Kidney glomerular epithelial cell (primary cell): ENCODE data around the gene MIA2.
A peak's percentile ranks its signal among the peaks of the same experiment; 100 is the strongest.

Source experiments
- DNase-seq: peaks from one replicate; lab custom pipeline; 2025; lab: John Stamatoyannopoulos, UW

MIA2 gene

DNA sequence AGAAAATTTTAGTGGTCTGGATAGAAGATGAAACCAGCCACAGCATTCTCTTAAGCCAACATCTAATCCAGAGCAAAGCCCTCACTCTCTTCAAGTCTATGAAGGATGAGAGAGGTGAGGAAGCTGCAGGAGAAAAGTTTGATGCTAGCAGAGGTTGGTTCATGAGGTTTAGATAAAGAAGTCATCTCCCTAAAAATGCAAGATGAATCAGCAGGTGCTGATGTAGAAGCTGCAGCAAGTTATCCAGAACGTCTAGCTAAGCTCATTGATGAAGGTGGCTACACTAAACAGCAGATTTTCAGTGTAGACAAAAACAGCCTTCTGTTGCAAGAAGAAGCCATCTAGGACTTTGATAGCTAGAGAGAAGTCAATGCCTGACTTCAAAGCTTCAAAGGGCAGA lies 150.0 kb downstream of the MIA2 start:
- DNase-seq = no peak

DNA sequence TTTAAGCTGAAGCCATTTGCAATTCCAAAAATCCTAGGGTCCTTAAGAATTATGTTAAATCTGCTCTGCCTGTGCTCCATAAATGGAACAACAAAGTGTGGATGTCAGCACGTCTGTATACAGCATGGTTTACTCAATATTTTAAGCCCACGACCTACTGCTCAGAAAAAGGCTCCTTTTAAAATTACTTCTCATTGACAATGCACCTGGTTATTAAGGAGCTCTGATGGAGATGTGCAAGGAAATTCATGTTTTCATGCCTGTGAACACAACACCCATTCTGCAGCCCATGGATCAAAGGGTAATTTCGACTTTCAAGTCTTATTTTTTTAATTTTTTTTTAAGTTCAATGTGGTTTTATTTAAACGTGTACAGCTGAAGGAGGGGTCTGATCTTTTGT lies 150.5 kb downstream of the MIA2 start:
- no peak for DNase-seq

DNA sequence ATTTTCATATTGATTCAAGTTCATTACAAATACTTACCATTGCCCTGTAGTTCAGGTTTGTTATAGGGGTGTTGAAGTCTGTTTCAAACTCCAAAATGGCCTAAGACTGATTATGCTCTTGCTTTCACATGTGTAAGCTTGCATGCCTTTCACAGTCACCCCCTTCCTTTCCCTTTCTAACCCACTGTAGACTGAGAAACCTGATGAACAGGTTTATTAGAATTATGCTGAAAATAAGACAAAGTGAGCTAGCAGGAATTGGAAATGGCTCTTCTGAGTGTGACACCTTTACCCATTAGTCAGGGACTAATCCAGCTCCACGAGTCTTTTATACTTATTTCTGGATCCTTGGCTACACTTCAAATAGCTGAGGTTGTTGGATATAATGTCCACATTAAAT lies 159.6 kb downstream of the MIA2 start:
- DNase-seq = no peak

DNA sequence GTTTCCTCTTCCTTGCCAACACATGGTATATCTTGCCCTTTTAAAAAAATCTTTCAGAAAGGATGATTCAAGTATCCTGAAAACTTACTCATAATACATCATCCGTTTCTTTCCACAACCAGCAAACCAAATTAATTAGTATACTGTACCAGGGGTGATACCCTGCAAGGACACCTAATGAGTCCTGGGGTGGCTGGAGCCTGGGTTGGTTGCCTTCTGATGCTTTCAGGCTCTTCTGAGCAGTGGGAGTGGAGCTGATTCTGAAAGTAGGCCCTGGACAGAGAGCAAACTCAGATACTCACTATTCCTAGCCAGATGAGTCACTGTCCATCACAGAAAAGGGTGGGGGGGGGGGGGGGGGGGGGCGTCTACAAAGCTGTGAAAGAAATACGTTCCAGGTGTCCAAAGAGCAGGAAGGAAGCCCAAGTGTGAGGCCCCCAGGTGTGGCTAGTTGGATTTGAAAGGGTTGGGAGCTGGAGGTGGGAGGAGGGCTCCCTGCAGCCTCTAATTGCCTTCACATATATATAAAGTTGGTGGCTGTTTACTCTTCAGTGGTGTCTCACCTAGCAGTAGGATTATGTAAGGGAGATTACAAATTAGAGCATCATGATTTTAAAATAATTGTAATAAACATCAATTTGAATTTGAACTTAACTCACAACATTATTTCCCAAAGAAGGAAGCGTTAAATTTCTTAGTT lies 162.0 kb downstream of the MIA2 start:
- no peak for DNase-seq

DNA sequence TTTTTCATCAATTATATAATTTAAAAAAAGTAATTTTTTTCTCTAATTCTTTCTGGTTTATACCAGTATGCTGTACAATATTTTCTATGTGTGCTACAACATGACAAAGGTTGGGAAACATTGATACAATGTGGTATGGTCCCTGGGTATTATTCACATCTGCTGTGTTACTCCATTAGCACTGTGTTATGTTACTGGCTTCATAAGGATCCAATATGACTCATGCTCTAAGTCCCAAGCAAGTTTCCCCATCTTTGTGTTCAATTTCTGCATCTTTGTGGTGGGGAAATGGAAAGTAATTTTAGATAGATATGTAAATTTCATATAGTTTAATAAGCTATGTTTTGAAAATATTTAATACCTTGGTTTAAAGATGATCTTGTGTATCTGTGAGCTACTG lies 162.7 kb downstream of the MIA2 start:
- DNase-seq = no peak

DNA sequence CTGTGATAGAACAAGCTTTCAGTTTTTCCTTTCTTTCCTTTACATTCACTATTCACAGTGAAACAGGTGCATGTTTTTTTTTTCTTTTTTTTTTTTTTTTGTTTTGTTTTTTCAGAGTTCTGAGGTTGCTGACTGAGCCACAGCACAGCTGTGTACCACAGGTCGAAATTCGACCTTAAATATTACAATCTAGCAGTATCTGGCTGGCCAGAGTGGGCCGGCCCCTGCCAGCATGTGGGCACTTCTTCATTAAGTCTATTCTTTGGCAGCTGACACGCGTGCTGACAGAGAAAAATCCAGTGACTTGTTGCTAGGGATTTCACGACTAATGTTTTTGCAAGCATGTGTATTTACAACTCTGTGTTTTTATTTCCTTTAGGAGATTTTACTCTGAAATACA lies 164.7 kb downstream of the MIA2 start:
- DNase-seq = no peak

DNA sequence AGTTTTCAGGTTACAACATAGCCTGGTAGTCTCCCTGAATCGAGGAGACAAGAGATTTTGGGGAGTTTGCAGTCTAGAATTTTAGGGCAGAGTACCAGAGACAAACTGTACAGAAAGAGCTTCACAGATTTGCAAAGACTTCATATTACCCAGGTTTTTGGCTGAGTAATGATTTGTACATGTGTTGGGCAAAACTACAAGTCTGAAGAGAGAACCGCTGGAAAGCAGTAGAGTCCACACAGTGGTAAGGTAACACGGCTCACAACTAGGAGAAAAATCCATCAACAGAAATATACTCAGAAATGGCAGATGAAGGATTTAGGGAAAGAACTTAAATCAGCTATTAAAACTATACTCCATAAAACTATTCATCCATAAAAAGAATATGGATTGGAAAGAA lies 172.8 kb downstream of the MIA2 start:
- DNase-seq = no peak

DNA sequence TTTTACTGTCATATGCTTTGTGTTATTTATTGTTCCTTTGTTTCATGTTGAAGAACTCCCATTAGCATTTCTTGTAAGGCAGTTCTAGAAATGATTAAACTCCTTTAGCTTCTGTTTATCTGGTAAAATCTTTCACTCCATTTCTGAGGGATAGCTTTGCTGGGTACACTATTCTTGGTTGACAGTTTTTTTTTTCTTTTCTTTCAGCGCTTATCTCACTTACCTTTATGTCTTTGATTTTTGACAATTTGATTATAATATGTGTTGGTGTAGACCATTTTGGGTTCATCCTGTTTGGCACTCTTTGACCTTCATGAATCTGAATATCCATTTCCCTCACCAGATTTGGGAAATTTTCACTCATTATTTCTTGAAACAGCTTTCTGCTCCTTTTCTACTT lies 182.4 kb downstream of the MIA2 start:
- no peak for DNase-seq

DNA sequence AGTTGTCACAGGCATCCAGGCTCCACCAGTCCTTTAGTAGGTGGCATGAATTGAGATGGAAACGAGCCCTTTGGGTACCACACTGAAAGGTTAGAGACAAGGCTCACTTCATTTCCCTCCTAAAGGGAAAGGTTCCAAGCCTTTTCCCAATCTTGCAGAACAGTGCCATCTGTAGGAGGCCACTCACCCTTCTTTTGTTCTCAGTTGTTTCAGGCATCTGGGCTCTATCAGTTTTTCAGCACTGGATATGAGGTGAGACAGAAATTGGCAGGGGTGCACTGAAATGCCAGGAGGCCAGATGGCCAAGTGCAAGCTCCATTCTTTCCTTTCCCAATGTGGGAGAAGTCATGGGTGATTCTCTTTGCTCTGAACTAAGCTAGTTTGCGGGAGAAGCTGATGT lies 183.3 kb downstream of the MIA2 start:
- DNase-seq = no peak

DNA sequence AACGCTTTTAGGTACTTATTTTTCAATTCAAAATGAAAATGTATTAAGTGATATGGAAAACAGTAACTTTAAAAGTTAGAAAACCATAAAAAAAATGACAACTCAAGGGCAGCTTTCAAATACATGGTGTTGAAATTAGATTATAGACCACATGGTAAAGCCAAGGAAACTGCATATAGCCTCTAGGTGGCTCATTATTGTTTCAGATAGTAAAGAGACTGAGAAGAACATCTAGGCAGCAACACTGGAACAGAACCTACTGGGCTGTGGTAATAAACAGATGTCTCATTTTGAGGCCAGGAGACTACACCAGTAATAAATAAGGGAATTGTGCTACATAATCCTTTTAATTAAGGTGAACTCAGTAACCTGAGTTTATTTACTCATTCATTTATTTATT lies 185.6 kb downstream of the MIA2 start:
- no peak for DNase-seq

DNA sequence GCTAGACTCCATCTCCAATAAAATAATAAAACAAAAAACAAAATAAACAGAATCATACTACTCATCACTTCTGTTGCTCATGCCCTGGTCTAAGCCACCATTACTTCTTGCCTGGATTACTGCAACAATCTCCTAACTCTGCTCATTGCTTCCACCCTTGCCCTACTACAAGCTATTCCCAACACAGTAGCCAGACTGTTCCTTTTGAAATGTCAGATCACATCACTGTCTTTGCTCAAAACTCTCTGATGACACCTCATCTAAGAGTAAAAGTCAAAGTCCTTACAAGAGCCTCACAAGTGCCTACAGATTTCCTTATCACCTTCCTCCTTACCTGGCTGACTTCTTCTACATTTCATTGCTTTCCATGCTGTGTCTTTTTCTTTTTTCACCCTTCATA lies 188.5 kb downstream of the MIA2 start:
- DNase-seq = no peak

DNA sequence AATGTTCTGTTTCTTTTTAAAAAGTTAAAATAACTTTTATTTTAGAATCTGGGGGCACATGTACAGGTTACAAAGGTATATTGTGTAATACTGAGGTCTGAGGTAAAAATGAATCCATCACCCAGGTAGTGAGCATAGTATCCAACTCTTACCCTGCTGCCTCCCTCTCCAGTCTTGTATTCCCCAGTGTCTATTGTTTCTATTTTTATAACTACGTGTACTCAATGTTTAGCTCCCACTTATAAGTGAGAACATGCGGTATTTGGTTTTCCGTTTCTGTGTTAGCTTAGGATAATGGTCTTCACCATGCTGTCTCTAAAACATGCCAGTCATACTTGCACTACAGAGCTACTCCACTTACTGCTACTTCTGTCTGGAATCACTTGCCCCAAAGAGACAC lies 190.1 kb downstream of the MIA2 start:
- DNase-seq = no peak

DNA sequence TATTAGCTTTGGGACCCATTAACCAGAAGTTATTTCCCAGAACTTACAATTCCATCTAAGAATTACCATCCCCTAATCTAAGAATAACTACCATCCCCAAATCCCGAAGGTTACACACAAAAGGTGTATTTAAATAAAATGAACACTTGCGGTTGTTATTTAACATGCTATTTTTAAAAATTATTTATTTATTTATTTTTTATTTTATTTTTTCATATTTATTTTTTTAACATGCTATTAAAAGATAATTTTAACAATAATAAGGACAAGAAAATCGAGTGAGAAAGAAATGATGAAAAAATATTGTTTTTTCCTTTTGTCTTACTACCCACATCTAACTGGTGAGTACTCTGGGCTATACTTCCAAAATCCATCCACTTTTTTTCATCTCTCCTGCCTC lies 192.2 kb downstream of the MIA2 start:
- no peak for DNase-seq

DNA sequence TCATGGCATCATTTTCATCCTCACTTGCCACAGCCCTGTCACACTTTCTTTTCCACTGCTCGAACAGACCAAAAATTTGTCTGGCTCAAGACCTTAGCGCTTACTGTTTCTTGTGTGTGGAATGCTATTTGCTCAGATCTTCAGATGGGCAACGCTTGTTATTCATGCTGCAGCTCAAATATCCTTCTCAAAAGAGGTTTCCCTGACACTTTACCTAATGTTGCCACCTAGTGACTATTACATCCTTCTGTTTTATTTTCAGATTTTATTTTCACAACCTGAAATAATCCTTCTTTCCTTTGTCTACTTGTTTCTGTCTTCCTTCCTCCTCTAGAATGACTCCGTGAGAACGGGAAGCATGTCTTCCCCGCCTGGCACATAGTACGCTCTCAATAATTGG lies 192.9 kb downstream of the MIA2 start:
- peak; percentile 54 for DNase-seq

DNA sequence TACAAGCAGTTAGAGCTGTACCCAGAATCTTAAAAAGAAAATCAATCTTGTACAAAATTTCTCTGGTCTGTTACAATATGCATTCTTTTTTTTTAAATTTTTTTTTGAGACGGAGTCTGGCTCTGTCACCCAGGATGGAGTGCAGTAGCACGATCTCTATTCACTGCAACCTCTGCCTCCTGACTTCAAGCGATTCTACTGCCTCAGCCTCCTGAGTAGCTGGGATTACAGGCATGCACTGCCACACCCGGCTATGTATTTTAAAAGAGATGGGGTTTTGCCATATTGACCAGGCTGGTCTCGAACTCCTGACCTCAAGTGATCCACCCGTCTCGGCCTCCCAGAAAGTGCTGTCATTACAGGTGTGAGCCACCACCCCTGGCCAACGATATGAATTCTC lies 194.4 kb downstream of the MIA2 start:
- no peak for DNase-seq

DNA sequence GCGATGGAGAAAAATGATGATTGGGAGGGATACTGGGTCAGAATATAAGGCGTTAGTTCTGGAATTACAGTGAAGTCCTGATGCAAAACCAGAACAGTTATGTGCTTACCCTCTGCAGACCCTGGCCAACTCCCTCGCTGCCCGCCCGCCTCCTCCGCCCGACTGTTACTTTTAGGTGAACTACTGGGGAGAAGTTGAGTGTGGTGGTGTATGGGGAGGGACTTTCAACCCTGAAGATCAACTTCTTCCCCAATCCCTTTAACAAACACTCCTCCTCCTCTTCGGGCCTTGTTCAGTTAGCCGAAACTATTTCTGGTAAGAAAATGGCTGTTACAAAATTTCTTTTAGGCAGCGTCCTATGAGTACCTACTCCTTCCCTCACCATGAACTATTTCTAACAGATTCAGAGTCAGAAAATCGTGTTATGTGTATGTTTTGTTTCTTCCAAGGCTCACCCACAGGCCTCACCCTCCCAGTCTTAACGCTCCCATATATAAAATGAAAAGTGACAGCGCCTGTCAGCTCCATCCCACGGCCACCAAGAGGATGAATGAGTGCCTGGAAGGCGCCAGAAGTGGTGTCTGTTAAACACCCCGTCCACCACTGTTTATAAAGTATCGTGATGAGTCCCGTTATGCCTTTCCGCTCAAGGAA lies 197.2 kb downstream of the MIA2 start:
- peak; percentile 36 for DNase-seq

DNA sequence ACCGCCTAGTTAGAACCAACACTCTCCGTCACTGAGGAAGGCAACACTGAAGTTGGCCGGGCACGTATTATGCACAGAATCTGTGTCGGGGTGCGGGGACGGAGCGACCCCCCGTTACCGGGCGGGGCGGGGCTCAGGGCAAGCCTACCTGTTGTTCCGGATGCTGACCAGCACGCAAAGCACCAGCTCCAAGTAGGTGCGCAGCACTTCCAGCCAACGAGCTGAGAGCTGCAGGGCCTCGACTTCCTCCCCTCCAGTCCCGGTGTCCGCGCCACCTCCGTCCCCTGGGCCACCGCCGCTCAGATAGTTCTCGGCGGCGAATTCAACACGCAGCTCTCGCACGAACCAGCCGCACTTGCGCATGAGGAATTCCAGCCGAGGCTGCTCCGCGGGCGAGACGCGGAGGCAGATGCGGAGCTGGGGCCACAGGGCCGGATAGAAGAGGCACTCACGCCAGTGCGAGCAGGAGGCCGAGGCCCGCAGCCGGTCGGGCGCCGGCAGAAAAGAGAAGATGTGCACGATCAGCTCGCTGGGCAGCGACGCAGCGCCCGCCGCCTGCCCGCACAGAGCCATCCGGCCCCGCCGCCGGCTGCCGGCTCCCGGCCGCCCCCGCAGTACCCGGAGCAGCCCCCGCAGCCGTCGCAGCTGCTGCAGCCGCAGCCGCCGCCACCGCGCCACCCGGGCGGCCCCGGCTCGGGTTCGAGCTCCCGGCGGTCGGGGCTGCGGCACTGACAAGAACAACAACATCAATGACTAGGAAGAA lies 197.9 kb downstream of the MIA2 start:
- no peak for DNase-seq

DNA sequence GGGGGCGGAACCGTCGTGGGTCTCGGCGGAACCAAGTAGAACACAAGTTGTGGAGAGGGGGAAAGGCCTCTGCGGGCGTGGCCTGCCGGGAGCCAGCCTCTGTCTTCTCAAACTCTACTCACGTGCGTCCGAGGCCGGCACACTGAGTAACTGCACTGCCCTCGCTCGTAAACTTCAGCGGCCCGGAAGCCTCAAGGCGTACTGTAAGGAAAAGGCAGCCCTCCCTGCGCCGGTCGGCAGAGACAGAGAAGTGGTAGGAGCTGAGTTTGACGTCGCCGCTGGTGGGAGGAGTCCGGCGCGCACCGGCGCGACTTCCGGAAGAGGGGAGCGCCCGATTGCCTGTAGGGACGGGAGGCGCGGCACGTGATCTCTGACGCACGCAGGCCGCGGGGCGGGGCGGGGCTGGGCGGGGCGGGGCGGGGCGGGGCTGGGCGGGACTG lies 198.5 kb downstream of the MIA2 start, which contains the start of gene FBXO33:
FBXO33 (minus strand) TSS at position 255 of the 440 bp plus-strand sequence. CDS start 271 bp downstream, outside the sequence.
- peak; percentile 95 for DNase-seq

DNA sequence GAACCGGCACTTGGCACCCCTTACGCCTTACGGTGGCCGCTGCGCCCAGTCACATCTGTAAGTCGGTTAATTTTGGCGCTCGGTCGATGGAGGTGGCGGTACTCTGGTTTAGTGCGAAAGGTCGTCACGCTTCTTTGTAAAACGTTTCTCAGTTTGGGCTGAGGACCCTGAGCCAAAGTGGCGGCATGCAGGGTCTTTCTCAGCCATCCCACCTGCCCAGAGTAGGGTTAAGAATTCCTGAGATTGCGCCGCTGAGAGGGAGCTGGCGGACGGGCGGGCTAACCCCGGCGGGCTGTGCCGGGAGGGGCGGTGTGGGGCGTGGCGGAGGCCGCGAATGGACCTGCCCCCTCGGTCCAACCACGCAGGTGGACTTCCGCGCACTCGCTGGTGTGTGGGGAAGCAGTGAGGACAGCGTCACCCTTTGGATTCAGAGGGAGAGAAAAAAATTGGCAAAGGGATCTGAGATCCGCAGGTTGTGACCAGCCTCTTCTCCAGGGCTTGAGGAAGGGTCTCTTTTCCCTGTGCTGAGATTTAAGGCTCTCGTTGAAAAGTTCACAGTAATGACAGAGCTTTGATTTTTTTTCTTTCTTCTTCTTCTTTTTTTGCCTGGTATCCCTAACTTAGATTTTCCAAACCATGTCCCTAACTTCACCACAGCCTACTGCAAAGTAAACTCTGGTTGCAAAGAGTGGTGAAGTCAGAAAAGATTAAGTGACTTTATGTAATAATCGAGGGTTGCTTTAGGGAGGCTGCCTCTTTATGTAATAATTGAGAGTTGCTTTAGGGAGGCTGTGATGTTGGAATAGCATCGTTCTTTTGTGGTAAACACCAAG lies 199.1 kb downstream of the MIA2 start:
- DNase-seq = peak; percentile 88

DNA sequence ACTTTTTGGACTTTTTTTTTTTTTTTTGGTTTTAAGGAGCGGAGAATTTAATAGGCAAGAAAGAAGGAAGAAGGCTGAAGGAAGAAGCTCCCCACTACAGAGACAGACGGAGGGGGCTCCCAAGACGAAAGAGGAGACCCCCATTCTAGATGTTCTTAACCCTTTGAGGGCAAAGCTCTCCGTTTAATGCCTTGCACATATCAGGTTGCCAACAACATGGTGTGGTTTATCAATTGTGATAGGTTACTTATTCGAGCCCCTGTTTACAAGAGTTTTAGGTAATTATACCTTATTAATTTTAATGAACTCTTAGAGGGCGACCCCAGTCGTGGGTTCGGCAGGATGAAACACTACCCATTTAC lies 199.7 kb downstream of the MIA2 start:
- DNase-seq = no peak

DNA sequence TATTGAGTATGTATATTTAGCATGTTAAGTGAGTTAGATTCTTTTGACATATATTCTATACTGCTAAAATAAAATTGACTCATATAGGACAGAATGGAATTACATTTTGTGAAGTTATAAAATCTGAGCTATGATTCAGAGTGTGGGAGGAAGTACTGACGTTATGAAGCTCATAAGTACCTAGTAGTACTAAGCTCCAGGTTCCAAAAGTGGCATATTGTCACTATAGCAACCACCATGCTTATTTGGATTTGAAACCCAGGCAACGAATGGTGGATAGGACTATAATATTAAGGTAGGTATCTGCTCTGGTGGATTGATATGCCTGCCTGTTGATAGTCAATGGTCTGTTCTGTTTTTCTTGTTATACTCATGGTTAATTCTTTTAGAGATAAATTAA lies 200.7 kb downstream of the MIA2 start:
- DNase-seq = peak; percentile 44

DNA sequence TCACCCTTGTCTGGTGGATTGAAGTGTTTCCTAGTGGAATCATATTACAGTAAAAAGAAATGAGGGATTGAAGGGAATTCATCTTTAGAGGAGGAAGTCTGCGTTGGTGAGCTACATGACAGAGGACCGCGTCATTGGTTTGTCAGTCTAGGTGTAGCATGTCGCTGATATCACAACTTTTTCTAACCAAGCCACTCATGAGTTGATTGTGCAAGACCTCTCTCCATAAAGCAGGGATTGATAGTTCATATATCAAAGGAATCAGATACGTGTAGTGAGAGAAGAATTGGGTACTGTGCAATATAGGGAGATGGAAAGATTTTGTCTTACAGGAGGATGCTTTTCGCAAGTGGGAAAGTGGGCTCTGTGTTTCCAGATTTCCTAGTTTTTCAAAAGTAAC lies 201.5 kb downstream of the MIA2 start:
- no peak for DNase-seq
